C4-2B (cell line): ENCODE results near the gene RCSD1.

Experiments
- ZFX ChIP-seq: fragments of 450-650 bp; IDR thresholded peaks from 2 replicates; pipeline ENCODE4 v1.6.1; 2017
- TF ChIP-seq, protein P1 (sequence below): fragments of 450-650 bp; conservative IDR thresholded peaks from 2 replicates; pipeline ENCODE4 v1.5.1; 2017; ENCODE audit warnings: mild to moderate bottlenecking

DNA sequence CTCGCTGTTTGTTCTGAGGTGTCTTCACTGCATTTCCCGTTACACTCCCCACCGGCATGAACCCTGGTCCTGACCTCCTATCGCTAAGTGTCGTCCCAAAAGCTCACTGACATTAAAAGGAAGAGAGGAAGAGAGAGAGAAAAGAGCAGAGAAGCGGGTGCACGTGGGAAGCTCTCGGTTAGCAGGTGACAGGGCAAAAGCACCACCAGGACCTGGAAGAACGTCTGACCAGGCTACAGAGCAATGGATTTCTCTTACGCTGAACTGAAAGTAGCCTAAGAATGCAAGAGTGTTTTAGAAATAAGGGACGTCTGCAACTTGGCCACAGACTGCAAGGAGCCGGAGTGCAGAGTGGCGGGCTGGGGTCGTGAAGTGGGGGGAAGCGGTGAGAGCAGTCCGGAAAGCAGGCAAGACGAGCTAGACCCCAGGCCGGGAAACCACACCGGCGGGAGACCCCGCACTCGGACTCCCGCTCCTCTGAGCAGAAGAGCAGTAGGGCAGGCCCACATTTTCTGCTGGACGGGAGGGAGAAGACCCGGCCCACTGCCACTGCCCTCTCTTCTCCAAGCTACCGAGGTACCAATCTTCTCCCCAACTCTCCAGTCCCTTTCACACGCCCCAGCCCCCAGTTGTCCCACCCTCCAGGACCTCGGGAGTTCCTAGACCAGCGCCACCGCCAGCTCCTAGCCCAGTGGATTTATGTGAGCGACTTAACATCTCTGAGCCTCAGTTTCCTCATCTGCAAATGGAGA lies 83.5 kb downstream of the RCSD1 start:
- TF ChIP-seq, protein P1, sequence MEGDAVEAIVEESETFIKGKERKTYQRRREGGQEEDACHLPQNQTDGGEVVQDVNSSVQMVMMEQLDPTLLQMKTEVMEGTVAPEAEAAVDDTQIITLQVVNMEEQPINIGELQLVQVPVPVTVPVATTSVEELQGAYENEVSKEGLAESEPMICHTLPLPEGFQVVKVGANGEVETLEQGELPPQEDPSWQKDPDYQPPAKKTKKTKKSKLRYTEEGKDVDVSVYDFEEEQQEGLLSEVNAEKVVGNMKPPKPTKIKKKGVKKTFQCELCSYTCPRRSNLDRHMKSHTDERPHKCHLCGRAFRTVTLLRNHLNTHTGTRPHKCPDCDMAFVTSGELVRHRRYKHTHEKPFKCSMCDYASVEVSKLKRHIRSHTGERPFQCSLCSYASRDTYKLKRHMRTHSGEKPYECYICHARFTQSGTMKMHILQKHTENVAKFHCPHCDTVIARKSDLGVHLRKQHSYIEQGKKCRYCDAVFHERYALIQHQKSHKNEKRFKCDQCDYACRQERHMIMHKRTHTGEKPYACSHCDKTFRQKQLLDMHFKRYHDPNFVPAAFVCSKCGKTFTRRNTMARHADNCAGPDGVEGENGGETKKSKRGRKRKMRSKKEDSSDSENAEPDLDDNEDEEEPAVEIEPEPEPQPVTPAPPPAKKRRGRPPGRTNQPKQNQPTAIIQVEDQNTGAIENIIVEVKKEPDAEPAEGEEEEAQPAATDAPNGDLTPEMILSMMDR = no peak
- TF ChIP-seq ZFX = no peak
